ENCODE results near the gene COL21A1. TPM values are rescaled to one million over a fixed set of nuclear protein-coding genes. Genes with fewer than 3 reads are reported as not detected.

The COL21A1 gene
- polyA plus RNA-seq, 4 donors: 110 to 154 (median 128) TPM

DNA sequence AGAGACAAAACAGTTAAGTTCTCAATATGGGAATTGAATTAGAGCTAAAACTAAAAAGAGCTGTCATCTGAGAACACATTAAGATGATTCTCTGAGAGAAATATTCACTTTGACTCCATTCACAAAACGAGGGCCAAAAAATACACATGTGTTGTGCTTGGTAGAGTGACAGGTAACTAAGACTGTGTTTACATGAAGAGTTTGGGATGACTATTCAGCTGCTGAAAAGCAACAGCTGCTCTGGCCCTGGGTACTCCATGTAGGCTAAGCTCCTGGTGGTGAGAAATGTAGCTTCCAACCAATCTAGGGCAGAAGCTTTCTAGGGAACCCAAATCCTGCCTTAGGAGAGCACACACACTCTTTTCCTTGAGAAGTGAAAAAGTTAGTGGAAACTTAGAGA lies 184.5 kb downstream of the COL21A1 start:
- no peak for DNase-seq (ENCODE audit: low read depth in 4 of 4, low spot score in 3 of 4)

DNA sequence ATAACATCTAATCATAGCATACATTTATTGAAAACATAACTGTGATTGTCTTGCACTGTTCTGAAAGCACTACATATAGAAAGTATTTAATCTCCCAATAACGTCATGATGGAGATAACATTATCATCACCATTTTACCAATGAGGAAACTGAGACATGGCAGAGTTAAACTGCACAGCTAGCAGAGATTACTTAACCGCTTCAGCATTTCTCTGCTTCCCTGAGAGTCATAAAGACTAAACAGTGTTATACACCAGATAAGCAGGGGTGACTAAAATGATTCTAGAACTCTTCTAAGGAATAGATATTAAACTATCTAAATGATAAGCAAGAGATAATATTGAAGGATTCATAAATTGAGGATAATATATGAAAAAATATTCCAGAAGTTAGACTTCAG lies 188.7 kb downstream of the COL21A1 start:
- no peak for DNase-seq (ENCODE audit: low read depth in 4 of 4, low spot score in 3 of 4)

DNA sequence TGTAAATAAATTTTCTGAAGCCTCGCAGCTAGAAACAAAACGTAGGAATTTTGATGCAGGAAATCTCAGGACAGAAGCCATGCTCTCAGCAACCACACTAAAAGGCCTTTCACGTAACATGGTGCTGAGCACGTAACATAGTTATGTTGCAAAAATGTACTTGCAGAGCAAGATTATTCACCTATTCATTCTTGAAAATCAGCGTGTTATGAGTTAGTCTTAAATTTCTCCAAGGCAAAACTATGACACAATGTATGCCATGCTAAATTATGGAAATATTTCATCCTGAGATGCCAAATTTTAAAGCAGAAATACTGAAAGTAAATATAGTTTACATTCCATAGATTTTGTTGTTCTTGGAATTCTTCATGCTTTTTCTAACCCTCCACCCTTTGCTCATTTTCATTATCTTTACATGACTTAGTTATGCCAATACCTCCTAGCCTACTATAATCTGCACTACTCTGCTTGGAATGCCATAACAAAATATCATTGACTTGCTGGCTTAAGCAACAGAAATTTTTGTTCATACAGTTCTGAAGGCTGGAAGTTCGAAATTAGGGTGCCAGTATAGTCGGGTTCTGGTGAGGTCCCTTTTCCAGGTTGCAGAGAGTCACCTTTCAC lies 192.2 kb downstream of the COL21A1 start:
- no peak for DNase-seq (ENCODE audit: low read depth in 4 of 4, low spot score in 3 of 4)

DNA sequence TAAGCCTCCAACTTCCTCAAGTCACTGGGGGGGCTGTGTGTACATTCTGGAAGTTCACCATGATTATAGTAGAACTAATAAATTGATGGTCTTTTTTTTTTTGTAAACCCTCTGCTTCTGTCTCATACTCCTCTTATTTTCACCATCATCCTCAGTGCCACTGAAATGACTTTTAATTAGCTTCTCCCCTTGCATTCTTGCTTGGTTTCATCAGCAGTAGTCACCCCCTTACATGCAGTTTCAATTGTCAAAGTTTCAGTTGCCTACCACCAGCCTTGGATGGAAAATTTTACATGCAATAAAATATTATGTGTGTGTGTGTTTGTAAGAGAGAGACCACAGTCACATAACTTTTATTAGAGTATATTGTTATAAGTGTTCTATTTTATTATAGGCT lies 196.2 kb downstream of the COL21A1 start:
- DNase-seq (ENCODE audit: low read depth in 4 of 4, low spot score in 3 of 4): no peak

DNA sequence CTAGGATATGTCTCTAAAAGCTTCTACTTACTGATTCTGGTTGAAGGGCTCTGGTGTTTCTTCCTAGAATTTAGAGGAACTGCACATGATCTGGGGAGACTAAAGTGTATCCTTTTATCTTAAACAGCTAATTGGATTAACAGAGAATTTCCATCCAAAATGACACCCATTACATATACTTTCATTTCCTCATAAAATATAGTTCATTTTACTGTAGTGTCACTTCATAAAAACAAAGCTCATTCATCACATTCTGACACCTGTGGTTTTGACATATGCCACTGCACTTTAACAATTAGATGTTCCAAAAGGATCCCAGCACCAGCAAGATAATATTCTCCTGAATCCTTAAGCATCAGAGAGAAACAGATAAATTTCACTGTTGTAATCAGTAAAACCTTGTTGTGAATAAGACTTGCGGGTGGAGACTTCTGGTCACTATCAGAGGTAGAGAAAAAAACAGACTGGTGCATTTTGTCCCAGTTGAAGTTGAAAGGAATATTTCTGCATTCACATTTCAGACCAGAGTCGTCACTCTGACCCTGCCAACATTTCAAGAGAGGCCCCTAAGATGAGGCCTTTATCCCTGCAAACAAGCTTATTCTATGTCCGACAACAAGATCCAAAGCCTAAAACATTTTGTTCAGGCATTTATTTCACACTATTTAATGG lies 196.7 kb downstream of the COL21A1 start:
- DNase-seq (ENCODE audit: low read depth in 4 of 4, low spot score in 3 of 4): no peak

DNA sequence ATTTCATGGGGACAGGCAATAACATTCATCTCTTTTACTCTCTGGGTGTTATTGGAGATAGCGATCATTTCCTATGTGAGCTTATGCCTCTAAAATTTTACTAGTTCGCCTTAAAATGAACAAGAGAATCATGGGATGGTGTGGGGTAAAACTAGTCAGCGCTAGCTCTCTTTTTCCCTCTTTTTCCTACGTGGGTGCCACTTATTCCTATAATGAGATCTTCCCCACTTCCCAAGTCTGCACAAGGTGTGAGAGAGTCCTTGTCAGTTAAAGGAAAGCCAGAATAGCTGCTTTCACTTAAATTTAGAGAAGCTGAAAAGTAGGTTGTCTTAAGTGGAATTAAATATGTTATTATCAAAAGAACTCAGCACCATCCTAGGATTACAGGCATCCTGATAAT lies 198.8 kb downstream of the COL21A1 start:
- DNase-seq (ENCODE audit: low read depth in 4 of 4, low spot score in 3 of 4): no peak

DNA sequence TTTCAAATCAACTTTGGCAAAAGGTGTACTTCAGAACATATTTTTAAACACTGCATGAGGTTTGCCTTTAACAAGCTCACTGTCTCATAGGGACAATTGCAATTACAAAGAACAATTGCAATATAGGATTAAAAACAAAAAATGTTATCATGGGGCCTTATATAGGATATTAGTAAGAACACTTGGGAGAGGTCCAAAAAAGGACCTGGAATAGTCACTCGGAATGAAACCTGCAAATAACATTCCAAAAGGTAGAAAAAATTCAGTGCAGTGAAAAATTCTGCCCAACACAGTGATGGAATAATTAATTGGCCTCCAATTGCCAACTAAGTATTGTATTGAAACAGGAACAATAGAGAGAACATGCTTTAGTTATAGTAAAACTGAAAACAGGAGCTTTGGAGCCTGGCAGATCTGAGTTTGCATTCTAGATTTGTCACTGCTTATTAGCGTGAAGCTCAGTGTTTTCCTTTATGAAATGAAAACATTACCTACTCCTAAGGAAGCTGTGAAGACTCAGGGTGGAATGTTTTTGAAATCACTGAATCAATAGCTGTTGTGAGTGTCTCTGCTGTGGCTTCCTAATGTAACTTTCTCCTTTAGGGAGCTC lies 199.3 kb downstream of the COL21A1 start:
- no peak for DNase-seq (ENCODE audit: low read depth in 4 of 4, low spot score in 3 of 4)

DNA sequence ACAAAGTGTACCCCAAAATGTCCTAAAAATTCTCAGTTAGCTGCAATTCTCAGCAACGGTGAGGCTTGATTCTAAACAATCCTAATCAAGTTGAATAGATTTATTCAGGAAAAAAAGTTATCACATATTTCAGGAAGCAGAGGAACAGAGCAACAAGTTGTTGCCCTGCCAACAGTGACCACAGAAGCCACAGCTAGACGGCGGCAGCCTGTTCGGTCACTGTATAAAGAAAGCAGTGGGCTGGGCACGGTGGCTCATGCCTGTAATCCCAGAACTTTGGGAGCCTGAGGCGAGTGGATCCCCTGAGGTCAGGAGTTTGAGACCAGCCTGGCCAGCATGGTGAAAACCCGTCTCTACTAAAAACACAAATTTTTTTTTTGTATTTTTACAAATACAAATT lies 200.8 kb downstream of the COL21A1 start:
- no peak for DNase-seq (ENCODE audit: low read depth in 4 of 4, low spot score in 3 of 4)

DNA sequence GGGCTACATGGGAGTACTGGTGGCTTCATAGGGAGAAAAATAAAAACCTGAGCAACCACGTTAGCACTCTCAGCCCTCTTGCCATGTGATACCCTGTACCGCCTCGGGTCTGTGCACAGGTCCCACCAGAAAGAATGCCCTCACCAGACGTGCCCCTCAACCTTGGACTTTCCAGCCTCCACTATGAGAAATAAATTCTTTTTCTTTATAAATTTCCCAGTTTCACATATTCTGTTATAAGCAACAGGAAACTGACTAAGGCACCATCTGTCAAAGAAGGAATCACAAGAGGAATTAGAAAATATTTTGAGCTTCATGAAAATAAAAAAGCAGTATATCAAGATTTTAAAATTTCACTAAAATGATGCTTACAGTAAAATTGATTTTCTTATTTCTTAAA lies 203.6 kb downstream of the COL21A1 start:
- DNase-seq (ENCODE audit: low read depth in 4 of 4, low spot score in 3 of 4): no peak

DNA sequence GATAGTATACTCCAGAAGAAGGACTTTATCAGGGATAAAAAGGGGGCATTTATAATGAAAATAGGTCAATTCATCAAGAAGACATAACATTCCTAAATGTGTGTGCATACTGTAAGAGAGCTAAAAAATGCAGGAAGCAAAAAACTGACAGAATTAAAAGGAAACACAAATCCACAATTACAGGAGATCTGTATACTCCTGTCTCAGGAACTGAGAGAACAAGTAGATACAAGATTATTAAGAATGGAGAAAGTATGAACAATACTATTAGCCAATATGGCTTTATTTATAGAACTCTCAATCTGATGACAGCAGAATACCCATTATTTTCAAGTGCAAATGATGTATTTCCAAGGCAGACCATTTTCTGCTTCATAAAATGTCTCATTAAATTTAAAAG lies 204.3 kb downstream of the COL21A1 start:
- no peak for DNase-seq (ENCODE audit: low read depth in 4 of 4, low spot score in 3 of 4)

DNA sequence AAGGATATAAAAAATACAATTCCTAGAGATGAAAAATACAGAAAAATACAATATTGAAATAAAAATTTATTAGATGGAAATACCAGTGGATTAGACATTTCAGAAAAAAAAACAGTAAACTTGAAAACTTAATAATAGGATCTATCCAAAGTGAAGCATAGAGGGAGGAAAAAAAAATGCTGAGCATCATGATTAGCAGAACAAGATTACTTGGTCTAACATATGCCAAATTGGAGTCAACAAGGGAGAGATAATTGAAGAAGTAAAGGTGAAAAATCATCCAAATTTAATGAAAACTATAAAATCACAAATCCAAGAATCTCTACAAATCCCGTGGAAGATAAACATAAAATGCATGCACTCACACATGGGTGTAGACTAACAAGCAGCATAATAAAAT lies 205.8 kb downstream of the COL21A1 start:
- no peak for DNase-seq (ENCODE audit: low read depth in 4 of 4, low spot score in 3 of 4)

DNA sequence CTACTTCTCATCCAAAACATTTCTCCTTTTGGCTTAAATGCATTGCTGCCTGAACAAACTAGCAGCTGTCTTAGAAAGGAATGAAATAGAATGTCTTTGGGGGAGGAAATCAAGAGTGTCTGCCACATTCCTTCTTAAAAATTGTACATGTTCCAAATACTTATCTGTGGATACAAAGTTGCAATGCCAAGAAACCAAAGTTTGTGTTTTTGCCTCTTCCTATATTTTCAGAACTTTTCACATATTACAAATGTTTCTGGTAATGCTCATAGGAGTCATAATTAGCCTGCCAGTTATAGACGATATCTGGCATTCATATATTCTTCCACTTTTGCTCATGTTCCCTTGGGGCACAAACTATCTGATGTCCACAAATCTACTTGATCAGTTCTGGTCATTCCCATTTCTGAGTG lies 206.5 kb downstream of the COL21A1 start:
- no peak for DNase-seq (ENCODE audit: low read depth in 4 of 4, low spot score in 3 of 4)

DNA sequence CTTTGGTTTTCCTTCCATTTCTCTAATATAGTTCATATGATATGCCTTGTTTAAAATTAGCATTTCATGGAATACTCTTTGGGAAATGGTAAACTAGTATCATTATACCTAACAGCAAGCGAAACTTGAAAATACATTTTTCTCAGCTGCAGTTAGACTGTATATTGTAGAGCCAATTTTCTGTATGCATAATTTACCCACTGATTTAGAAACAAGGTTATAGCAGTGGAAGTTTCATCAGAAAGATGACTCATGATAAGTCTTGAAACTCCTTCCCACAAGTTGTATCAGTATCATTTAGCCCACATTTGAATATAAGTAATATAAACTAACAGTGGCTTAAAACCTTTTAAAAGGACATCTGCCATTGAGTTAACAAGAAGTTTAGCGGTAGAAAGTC lies 207.2 kb downstream of the COL21A1 start:
- DNase-seq (ENCODE audit: low read depth in 4 of 4, low spot score in 3 of 4): no peak

DNA sequence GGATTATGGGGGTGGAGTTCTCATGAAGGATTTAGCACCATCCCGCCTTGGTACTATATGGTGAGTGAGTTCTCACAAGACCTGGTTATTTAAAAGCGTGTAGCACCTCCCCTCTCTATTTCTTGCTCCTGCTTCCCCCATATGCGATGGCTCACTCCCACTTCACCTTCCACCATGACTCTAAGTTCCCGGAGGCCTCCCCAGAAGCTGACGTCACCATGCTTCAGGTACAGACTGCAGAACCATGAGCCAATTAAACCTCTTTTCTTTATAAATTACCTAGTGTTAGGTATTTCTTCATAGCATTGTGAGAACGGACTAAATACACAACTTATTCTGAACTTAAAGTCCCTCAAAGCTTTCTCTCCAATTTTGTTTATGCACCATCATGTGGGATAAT lies 208.6 kb downstream of the COL21A1 start:
- no peak for DNase-seq (ENCODE audit: low read depth in 4 of 4, low spot score in 3 of 4)

DNA sequence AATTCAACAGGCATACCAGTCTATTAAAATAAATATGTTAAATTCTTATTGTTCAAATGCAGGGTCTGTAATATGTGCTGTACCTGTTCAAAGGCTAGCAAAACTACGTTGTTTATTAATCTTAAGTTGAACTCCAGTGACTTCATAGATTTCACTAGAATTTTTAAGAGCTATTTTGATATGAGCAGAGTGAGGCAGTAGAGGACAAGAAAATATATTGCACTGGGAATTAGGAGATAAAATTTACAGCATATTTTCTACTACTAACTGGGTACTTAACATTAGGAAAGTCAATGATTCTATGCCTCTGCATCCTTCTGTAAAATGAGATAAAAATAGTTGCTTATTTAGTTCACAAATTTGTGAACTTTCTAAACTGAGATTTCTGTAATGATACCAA lies 209.8 kb downstream of the COL21A1 start:
- no peak for DNase-seq (ENCODE audit: low read depth in 4 of 4, low spot score in 3 of 4)

DNA sequence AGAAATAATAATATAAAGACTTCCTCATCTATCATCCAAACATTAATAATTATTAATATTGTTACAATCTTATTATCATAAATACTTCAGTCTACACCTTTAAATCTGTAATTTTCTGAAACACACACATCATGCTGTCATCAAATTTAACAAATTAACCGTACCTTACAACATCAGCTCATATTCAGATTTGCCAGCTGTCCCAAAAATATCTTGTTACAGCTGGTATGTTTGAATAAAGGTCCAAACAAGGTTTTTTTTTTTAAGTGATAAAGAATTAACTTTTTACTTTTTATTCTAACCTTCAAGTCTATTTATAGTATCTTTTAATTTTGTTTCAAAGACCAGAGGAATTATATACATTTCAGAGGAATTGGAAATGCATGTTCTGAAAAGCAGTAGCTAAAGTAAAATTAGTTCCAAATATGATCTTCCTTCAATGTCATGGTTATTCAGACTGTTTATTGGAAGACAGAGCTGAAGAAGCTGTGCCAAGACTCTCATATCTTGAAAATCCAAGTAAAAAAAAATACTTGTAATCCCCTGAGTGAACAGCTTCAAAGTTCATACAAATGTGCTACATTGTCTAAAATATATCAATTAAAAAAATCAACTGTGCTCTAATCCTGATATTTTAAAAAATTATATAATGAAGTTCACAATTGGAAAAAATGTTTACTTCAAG lies 210.3 kb downstream of the COL21A1 start:
- DNase-seq (ENCODE audit: low read depth in 4 of 4, low spot score in 3 of 4): no peak

DNA sequence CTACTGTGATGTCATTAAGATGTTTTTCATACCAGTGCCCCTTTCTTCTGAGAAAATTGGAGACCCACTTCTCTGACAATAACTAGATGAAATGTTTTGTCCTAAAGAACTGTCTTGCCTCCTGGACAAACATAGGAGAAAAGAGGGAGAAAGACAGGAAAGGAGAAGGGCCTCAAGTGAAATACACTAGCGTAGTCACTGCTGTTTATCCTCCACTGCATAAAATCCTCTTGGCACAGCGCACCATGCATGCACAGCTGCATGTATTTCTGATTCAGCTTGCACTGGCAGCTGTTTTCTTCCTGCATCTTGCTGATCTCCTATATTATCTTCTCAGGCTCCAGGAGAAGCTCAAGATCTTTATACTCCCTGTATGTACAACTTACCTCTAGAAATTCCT lies 214.0 kb downstream of the COL21A1 start:
- DNase-seq (ENCODE audit: low read depth in 4 of 4, low spot score in 3 of 4): no peak

DNA sequence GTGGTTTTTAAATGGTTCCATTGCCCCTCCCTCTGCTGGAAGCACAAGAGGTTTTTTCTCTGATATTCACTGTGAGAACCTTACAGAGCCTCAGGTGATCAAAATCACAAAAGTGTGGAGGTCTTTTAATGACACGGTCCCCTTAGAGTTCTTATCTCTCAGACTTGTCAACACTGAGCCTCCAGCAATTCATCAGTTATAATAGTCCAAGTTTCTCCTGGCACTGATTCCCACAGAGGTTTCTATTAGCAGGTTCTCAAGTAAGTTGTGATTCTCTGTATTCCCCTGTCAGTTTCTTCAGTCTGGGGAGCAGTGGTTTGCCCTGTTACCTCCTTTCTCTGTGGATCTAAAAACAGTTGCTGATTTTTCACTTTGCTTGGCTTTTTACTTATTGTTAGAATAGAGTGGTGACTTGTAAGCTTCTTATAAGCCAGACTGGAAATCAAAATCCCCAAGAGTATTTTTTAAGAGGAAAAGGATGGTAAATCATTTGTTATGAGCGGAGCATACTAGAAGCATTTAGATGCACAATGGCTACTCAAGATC lies 214.6 kb downstream of the COL21A1 start:
- DNase-seq (ENCODE audit: low read depth in 4 of 4, low spot score in 3 of 4): peak in 1 of 4 donors; percentile 1

DNA sequence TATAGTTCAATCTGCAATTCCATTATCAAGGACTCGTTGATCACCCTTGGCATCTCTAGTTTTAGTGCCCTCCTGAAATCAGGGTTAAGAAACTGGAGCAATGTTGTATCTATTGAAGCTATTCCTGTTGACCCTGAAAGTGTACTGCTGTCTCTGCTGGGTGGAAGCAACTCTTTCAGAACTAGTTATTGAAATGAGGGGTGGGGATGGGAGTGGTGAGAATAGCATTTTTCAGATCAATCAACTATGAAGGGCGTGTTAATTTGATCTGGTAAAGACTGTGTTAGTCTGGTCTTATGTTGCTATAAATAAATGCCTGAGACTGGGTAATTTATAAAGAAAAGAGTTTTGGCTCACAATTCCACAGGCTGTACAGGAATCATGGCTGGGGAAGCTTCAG lies 219.5 kb downstream of the COL21A1 start:
- DNase-seq (ENCODE audit: low read depth in 4 of 4, low spot score in 3 of 4): no peak

DNA sequence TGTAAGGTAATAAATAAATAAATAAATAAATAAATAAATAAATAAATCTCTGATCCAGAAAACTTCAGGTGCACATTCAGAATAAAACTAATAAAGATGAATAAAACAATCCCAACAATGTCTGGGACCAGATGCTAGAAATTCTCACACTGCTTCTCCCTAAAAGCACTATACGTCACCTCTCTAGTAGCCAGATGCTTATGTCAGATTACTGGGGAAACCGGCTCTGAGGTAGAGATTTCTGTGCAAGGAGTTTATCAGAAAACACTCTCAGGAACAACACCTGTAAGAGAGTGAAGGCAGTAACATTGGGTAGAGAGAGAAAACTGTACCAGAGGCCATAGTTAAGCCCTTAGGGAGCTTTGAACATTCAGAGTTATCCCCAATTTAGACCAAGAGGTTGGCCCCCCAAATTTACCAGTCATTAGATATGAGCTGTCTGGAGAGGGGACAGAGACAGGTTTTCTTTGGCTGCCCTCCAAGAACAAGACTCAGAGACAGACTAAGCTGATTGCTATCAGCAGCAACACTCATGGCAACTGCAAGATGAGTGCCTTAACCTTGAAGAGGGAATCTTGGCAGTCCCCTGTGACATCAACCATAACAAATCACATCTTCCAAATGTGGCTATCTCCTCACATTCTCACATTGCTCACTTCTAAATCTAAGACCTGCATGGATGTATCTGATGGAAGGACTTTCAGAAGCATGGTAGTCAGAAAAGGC lies 220.8 kb downstream of the COL21A1 start:
- no peak for DNase-seq (ENCODE audit: low read depth in 4 of 4, low spot score in 3 of 4)

DNA sequence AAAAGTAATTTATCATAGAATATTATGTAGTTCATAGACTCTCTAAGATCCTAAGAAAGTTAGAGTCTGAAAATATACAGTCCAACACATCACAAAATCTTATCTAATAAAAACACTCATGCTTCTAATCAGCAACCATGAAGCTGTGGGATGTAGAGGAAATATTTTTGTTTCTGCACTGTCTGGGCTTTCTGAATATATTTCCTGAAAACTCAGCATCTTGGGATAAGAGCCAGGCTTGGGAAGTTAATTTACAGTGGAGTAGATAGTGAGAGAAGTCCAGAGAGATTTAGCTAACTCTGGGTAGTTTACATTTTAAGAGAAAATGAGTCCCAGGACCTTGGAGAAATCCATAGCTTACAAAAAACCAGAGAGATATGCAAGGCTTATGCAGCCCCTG lies 221.6 kb downstream of the COL21A1 start:
- peak; percentile 15 to 60 (median 24) for DNase-seq (ENCODE audit: low read depth in 4 of 4, low spot score in 3 of 4)

Measured in right renal pelvis (tissue), 4 donors.